Keratinocyte (primary cell): ENCODE measurements around the gene LRRC42. TPM values are rescaled to one million over a fixed set of nuclear protein-coding genes. Genes with fewer than 3 reads are reported as not detected.

Source experiments
- DNase-seq: peaks from one replicate; pipeline ENCODE4 v3.0.0-alpha.2; 2011; ENCODE audit warnings: low read depth, missing footprints, low spot score
- FAIRE-seq: peaks from 2 replicates; lab custom pipeline; 2011; peaks lifted over from hg19 to GRCh38; lab: Jason Lieb, UNC
- H2AFZ ChIP-seq: 2 replicates; pipeline ENCODE4 v1.6.0; 2012; ENCODE audit warnings: low read length, control low read depth, inconsistent platforms; ENCODE audit not compliant: control insufficient read depth
- H3K27ac ChIP-seq: 2 replicates; pipeline ENCODE4 v1.5.1; 2011; ENCODE audit warnings: low read length; ENCODE audit not compliant: control insufficient read depth, insufficient read depth
- H3K27me3 ChIP-seq: 3 replicates; pipeline ENCODE4 v1.6.0; 2011; ENCODE audit warnings: low read length; ENCODE audit not compliant: control insufficient read depth, insufficient read depth; ENCODE audit errors: extremely low read depth
- H3K36me3 ChIP-seq, 2 experiments: 2 replicates in 1 of 2; 3 replicates in 1 of 2; pipeline ENCODE4 v1.5.1; 2011; ENCODE audit warnings: low read length in 2 of 2, mild to moderate bottlenecking in 1 of 2; ENCODE audit not compliant: control insufficient read depth in 2 of 2, insufficient read depth in 2 of 2; ENCODE audit errors: extremely low read depth in 1 of 2
- H3K4me1 ChIP-seq: 3 replicates; pipeline ENCODE4 v1.5.1; 2011; ENCODE audit warnings: low read length; ENCODE audit not compliant: control insufficient read depth, insufficient read depth; ENCODE audit errors: extremely low read depth
- H3K4me2 ChIP-seq: 3 replicates; pipeline ENCODE4 v1.6.0; 2011; ENCODE audit warnings: low read depth, low read length; ENCODE audit not compliant: control insufficient read depth, insufficient read depth; ENCODE audit errors: extremely low read depth
- H3K4me3 ChIP-seq, 3 experiments: fragments of 200-600 bp in 1 of 3; sonication (generic) in 1 of 3; 2 replicates in 2 of 3; 3 replicates in 1 of 3; pipeline ENCODE4 v1.5.1; 2011 to 2016; ENCODE audit warnings: low read length in 3 of 3, mild to moderate bottlenecking in 3 of 3, control low read depth in 2 of 3, inconsistent platforms in 1 of 3, low read depth in 1 of 3, mixed read lengths in 1 of 3, mixed run types in 1 of 3, moderate library complexity in 1 of 3; ENCODE audit not compliant: control insufficient read depth in 2 of 3, insufficient read depth in 2 of 3; ENCODE audit errors: extremely low read depth in 1 of 3
- H3K79me2 ChIP-seq: 2 replicates; pipeline ENCODE4 v1.6.0; 2012; ENCODE audit warnings: low read length; ENCODE audit not compliant: control insufficient read depth, insufficient read depth
- H3K9ac ChIP-seq: 3 replicates; pipeline ENCODE4 v1.6.0; 2011; ENCODE audit warnings: low read length; ENCODE audit not compliant: control insufficient read depth, insufficient read depth; ENCODE audit errors: extremely low read depth
- H3K9me1 ChIP-seq: 3 replicates; pipeline ENCODE4 v1.6.0; 2011; ENCODE audit warnings: low read length; ENCODE audit not compliant: control insufficient read depth, insufficient read depth; ENCODE audit errors: extremely low read depth
- H3K9me3 ChIP-seq: 2 replicates; pipeline ENCODE4 v1.5.1; 2012; ENCODE audit warnings: low read depth, low read length; ENCODE audit not compliant: control insufficient read depth
- H4K20me1 ChIP-seq: 3 replicates; pipeline ENCODE4 v1.6.0; 2011; ENCODE audit warnings: low read length; ENCODE audit not compliant: control insufficient read depth, insufficient read depth; ENCODE audit errors: extremely low read depth
- EZH2 ChIP-seq: IDR thresholded peaks from one replicate; pipeline ENCODE4 v1.6.1; 2012; ENCODE audit warnings: inconsistent platforms, mild to moderate bottlenecking, low read length, moderate library complexity
- dilution Hi-C: fragments of 300-500 bp; cut with MboI; formaldehyde crosslinking; loops from one replicate; pipeline ENCODE4 v1.7.0; 2020; ENCODE audit warnings: low sequenced_read_pairs; ENCODE audit not compliant: extremely low pct_ligation_motif_present
- polyA plus RNA-seq, 5 experiments: library from polyadenylated mRNA; depleted of rRNA in 3 of 5; stranded (reverse) in 3 of 5; stranded (forward) in 1 of 5; unstranded in 1 of 5; fragments of >200 nt; gene quantifications; 1 replicate in 1 of 5; 2 replicates in 3 of 5; 3 replicates in 1 of 5; pipeline versions ENCODE4 v1.2.1 to v1.2.3, GENCODE V29; 2011 to 2012; ENCODE audit warnings: missing spikeins in 2 of 5, low read depth in 1 of 5, low replicate concordance in 1 of 5
- TF ChIP-seq, protein P1 (sequence below), 3 experiments: IDR thresholded peaks in 1 of 3; conservative IDR thresholded peaks in 1 of 3; optimal IDR thresholded peaks in 1 of 3; 2 replicates in 2 of 3; 3 replicates in 1 of 3; pipeline versions ENCODE3 to v1.5.1; 2011; ENCODE audit warnings: low read length in 3 of 3, mild to moderate bottlenecking in 3 of 3, moderate library complexity in 2 of 3, control low read depth in 1 of 3, inconsistent platforms in 1 of 3; ENCODE audit not compliant: insufficient read depth in 2 of 3; ENCODE audit errors: extremely low read depth in 1 of 3

The LRRC42 gene
- polyA plus RNA-seq, 1 donor (not counting 4 experiments of a cell fraction or from before 2014, with no cell fraction given), result 61.8 TPM

DNA sequence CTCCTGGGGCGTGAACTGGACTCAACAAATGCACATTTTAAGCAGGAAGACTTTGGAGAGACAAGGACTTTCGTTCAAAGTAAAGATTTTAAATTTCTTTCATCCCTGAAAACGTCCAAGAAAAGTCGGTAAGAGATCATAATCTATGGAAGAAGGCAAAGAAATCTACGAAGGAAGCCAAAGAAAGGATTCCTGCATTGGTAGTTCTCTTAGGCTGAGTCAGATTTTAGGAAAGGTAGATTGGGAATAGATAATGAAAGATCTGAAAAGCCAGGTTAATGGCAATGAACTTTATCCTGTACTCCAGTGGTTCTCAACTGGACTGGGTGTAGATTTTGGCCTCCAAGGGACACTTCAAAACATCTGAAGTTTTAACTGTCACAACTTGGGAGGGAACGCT is 3.1 kb upstream of the LRRC42 start:
- Histone ChIP-seq H3K9ac (no peak overlapping the region), H3K4me1 (peaks cover 25% of the 10 kb centered on the region), H4K20me1 (no peaks in the 10 kb centered on the region), H3K4me3 (no peak overlapping the region), H3K27me3 (no peaks in the 10 kb centered on the region), H3K79me2 (peaks cover 31% of the 10 kb centered on the region), H3K36me3 (peaks cover 0 to 3% of the 10 kb centered on the region in 2 experiments), H3K27ac (peak overlapping the region; percentile 15), H3K4me2 (no peak overlapping the region), H2AFZ (no peak overlapping the region), H3K9me3 (no peaks in the 10 kb centered on the region), H3K9me1 (no peaks in the 10 kb centered on the region)
- dilution Hi-C loops, result no loop called here
- FAIRE-seq (no peak), DNase-seq (no peak)
- no peak for TF ChIP-seq EZH2
- TF ChIP-seq, protein P1, sequence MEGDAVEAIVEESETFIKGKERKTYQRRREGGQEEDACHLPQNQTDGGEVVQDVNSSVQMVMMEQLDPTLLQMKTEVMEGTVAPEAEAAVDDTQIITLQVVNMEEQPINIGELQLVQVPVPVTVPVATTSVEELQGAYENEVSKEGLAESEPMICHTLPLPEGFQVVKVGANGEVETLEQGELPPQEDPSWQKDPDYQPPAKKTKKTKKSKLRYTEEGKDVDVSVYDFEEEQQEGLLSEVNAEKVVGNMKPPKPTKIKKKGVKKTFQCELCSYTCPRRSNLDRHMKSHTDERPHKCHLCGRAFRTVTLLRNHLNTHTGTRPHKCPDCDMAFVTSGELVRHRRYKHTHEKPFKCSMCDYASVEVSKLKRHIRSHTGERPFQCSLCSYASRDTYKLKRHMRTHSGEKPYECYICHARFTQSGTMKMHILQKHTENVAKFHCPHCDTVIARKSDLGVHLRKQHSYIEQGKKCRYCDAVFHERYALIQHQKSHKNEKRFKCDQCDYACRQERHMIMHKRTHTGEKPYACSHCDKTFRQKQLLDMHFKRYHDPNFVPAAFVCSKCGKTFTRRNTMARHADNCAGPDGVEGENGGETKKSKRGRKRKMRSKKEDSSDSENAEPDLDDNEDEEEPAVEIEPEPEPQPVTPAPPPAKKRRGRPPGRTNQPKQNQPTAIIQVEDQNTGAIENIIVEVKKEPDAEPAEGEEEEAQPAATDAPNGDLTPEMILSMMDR (optimal IDR thresholded peaks at IDR 0.05 in 1 of 3, IDR thresholded peaks at IDR 0.05 in 1 of 3, conservative IDR thresholded peaks at IDR 0.05 in 1 of 3; ENCODE audit: extremely low read depth in 1 of 3, insufficient read depth in 2 of 3, low read length in 3 of 3), result no peak

DNA sequence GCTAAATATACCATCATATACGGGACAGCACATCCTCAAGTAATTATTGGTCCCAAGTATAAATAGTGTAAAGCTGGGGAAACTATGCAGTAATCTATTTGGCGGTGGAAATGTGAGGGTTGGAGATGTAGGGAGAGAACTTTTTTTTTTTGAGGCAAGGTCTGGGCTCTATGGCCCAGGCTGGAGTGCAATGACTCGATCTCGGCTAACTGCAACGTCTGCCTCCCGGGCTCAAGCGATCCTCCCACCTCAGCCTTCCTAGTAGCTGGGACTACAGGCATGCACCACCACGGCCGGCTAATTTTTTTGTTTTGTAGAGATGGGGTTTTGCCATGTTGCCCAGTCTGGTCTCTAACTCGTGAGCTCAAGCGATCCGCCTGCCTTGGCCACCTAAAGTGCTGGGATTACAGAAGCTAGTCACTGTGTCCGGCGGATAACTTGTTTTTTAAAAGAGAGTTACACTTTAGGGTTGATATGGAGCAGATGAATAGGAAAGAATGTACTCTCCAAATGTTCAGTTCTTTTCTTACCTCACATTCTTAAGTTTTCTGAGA is 2.6 kb upstream of the LRRC42 start:
- Histone ChIP-seq H3K9ac (no peak overlapping the region), H3K36me3 (peaks cover 0 to 4% of the 10 kb centered on the region in 2 experiments), H3K4me1 (peaks cover 25% of the 10 kb centered on the region), H3K4me2 (no peak overlapping the region), H3K27me3 (no peaks in the 10 kb centered on the region), H3K27ac (no peak overlapping the region), H4K20me1 (no peaks in the 10 kb centered on the region), H3K9me3 (no peaks in the 10 kb centered on the region), H3K4me3 (no peak overlapping the region), H3K79me2 (peaks cover 36% of the 10 kb centered on the region), H3K9me1 (no peaks in the 10 kb centered on the region), H2AFZ (no peak overlapping the region)
- dilution Hi-C loops, result no loop called here
- FAIRE-seq, result no peak
- TF ChIP-seq, protein P1 (optimal IDR thresholded peaks at IDR 0.05 in 1 of 3, IDR thresholded peaks at IDR 0.05 in 1 of 3, conservative IDR thresholded peaks at IDR 0.05 in 1 of 3; ENCODE audit: extremely low read depth in 1 of 3, insufficient read depth in 2 of 3, low read length in 3 of 3), result no peak
- TF ChIP-seq EZH2, result no peak
- no peak for DNase-seq
